Dendritic cell treated with granulocyte-macrophage colony-stimulating factor and Interleukin-4, amounts not matched to agents 40 ng/mL and 50 ng/mL, for 4 days (primary cell): ENCODE measurements around the gene HLX.

Experiments used
- H3K27ac Mint-ChIP-seq: one replicate; pipeline ENCODE4 v1.8.0; 2022; ENCODE audit warnings: mild to moderate bottlenecking, mixed read lengths
- H3K27me3 Mint-ChIP-seq: one replicate; pipeline ENCODE4 v1.8.0; 2022; ENCODE audit warnings: mild to moderate bottlenecking, mixed read lengths
- H3K36me3 Mint-ChIP-seq: one replicate; pipeline ENCODE4 v1.8.0; 2022; ENCODE audit warnings: low read depth, mixed read lengths
- H3K4me1 Mint-ChIP-seq: one replicate; pipeline ENCODE4 v1.8.0; 2022; ENCODE audit warnings: low read depth, mixed read lengths
- H3K4me3 Mint-ChIP-seq: one replicate; pipeline ENCODE4 v1.8.0; 2022; ENCODE audit warnings: mild to moderate bottlenecking, moderate library complexity, mixed read lengths
- H3K9me3 Mint-ChIP-seq: one replicate; pipeline ENCODE4 v1.8.0; 2022; ENCODE audit warnings: mixed read lengths
- intact Hi-C: fragments of 100-400 bp; cut with micrococcal nuclease; formaldehyde crosslinking; loops from one replicate; pipeline ENCODE4 v1.15.0; 2022

HLX gene, protein sequence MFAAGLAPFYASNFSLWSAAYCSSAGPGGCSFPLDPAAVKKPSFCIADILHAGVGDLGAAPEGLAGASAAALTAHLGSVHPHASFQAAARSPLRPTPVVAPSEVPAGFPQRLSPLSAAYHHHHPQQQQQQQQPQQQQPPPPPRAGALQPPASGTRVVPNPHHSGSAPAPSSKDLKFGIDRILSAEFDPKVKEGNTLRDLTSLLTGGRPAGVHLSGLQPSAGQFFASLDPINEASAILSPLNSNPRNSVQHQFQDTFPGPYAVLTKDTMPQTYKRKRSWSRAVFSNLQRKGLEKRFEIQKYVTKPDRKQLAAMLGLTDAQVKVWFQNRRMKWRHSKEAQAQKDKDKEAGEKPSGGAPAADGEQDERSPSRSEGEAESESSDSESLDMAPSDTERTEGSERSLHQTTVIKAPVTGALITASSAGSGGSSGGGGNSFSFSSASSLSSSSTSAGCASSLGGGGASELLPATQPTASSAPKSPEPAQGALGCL

DNA sequence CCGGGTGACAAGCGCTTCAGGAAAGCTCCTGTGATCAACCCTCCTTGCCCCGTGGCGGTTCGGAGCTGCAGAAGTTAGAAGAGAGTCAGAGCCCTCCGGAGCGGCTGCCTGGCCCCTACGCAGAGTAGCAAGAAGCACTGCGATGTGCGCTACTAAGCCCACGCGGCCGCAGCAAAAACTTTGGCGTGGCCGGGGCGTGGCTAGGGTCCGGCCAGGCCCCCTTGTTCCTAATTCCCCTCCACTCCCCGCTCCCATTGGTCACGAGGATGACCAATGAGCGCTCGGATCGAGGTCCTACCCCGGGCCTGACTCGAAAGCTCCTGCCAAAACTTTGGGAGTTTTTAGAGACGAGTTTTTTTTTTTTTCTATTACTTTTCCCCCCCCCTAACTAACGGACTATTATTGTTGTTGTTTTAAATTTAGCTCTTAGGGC, at the start of gene HLX:
Gene HLX (plus strand): TSS at position 368 of the 433 bp plus-strand sequence. CDS start 415 bp downstream, outside the sequence.
- H3K27me3 Mint-ChIP-seq, result peaks cover 13% of the 10 kb centered on the region
- no peaks in the 10 kb centered on the region for H3K9me3 Mint-ChIP-seq
- H3K36me3 Mint-ChIP-seq, result peaks cover 69% of the 10 kb centered on the region
- peak within 1 kb of the TSS; percentile 100 for H3K27ac Mint-ChIP-seq
- intact Hi-C loops, result loop anchor here (2.0 to 5.0 kb wide), 3 partner anchors 168 to 293 kb away; no protein-coding TSS in a partner anchor
- peaks cover 79% of the 10 kb centered on the region for H3K4me1 Mint-ChIP-seq
- peak within 1 kb of the TSS; percentile 99 for H3K4me3 Mint-ChIP-seq

DNA sequence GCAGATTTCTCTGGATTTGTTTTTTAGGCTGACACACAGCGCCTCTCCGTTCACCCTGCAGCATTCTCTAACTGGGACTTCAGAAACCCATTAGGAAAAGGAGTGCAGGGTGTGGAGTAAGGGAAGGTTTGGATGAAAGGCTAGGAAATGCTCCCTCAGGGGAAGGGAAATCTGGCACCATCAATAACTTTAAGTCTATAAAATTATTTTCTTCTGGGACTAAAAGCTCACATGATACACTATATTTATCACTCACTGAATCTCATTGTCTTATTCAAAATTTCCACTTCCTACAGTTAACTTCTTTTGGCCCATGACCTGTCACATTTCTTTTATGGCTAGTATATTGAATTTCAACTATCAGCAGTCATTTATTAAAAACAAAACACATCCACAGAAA, 45.8 kb upstream of the HLX start:
- H3K4me1 Mint-ChIP-seq, result no peaks in the 10 kb centered on the region
- no peaks in the 10 kb centered on the region for H3K27me3 Mint-ChIP-seq
- H3K4me3 Mint-ChIP-seq, result no peak overlapping the region
- H3K9me3 Mint-ChIP-seq, result no peaks in the 10 kb centered on the region
- no peak overlapping the region for H3K27ac Mint-ChIP-seq
- intact Hi-C loops, result no loop called here
- H3K36me3 Mint-ChIP-seq, result no peaks in the 10 kb centered on the region

DNA sequence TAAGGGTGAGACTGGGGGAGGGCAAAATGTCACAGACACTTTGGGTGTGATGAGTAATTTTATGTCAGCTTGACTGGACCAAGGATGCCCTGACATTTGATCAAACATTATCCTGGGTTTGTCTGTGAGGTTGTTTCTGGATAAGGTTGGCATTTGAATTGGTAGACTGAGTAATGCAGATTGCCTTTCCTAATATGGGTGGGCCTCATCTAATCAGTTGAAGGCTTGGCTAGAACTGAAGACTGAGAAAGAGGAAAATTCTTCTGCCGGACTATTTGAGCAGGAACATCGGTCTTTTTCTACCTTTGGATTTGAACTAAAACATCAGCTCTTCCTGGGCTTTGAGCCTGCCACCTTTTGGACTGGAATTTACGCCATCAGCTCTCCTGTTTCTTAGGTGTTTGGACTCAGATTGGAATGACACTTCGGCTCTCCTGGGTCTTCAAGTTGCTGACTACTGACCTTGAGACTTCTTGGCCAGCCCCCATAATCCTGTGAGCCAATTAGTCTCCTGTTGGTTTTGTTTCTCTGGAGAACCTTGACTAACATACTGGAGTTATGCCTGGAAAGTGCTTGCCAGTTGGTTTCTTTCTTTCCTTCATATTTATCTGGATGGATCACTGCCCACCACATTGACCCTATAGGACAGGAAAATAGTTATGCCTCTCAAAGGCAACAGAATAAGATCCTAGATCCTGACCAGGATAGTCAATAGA, 44.9 kb upstream of the HLX start:
- H3K4me1 Mint-ChIP-seq, result no peaks in the 10 kb centered on the region
- H3K27me3 Mint-ChIP-seq, result no peaks in the 10 kb centered on the region
- intact Hi-C loops, result no loop called here
- no peaks in the 10 kb centered on the region for H3K36me3 Mint-ChIP-seq
- H3K27ac Mint-ChIP-seq, result no peak overlapping the region
- H3K4me3 Mint-ChIP-seq, result no peak overlapping the region
- no peaks in the 10 kb centered on the region for H3K9me3 Mint-ChIP-seq

DNA sequence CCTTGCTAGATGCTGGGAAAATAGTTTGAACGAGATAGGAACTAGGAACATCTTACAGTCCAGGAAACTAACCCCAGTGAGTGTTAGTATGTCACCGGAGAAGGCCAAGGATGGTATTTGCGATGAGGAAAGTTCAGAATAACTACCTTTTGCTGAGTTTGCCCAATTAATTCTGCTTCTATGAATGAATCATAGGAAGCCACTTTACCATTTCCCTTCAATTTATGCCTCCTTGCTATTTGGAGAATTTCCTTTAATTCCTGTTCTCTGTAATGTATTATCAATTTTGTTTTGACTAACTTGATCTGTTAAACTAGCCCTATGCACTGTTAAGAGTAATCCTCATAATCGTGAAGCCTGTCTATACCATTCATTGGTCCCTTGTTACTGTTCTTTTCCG, 40.7 kb upstream of the HLX start:
- Mint-ChIP-seq H3K9me3 (no peaks in the 10 kb centered on the region), H3K27me3 (no peaks in the 10 kb centered on the region), H3K4me1 (no peaks in the 10 kb centered on the region), H3K4me3 (no peak overlapping the region), H3K27ac (no peak overlapping the region), H3K36me3 (no peaks in the 10 kb centered on the region)
- intact Hi-C loops, result no loop called here

DNA sequence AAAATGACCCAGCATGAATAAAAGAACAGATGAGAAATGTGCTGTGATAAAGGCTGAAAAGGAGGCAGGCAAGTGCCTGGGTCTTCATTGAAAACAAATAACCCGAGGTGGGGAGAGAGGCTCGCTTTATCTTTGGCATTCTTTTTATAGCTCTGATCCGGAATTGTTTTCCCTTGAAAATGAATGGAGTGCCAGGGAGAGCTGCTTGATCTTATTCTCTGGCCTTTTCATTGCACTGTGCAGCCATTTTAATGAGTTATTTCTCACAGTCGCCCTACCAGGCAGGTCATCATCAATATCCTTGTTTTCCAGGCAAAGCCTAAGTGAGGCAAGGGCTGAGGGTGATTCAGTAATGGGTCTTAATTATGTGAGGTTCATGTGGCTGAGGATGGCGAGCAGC, 39.8 kb upstream of the HLX start:
- H3K9me3 Mint-ChIP-seq, result no peaks in the 10 kb centered on the region
- H3K36me3 Mint-ChIP-seq, result no peaks in the 10 kb centered on the region
- H3K4me1 Mint-ChIP-seq, result no peaks in the 10 kb centered on the region
- intact Hi-C loops, result no loop called here
- H3K4me3 Mint-ChIP-seq, result no peak overlapping the region
- H3K27me3 Mint-ChIP-seq, result no peaks in the 10 kb centered on the region
- H3K27ac Mint-ChIP-seq, result no peak overlapping the region

DNA sequence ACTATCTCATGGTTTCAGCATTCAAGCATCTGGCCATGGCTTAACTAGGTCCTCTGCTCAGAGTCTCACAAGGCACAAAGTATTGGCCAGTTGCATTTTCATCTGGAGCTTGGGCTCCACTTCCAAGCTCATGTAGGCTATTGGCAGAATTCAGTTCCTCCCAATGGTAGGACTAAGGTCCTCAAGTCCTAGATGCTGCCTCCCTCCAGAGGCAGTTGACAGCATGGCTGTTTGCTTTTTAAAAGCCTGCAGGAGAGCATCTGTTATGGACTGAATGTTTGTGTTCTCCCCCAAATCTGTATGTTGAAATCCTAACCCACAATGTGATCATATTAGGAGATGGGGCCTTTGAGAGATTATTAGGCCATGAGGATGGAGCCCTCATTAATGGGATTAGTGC, 38.0 kb upstream of the HLX start:
- no peaks in the 10 kb centered on the region for H3K36me3 Mint-ChIP-seq
- no peak overlapping the region for H3K27ac Mint-ChIP-seq
- no peaks in the 10 kb centered on the region for H3K9me3 Mint-ChIP-seq
- H3K4me3 Mint-ChIP-seq, result no peak overlapping the region
- H3K27me3 Mint-ChIP-seq, result no peaks in the 10 kb centered on the region
- no peaks in the 10 kb centered on the region for H3K4me1 Mint-ChIP-seq
- intact Hi-C loops, result no loop called here

DNA sequence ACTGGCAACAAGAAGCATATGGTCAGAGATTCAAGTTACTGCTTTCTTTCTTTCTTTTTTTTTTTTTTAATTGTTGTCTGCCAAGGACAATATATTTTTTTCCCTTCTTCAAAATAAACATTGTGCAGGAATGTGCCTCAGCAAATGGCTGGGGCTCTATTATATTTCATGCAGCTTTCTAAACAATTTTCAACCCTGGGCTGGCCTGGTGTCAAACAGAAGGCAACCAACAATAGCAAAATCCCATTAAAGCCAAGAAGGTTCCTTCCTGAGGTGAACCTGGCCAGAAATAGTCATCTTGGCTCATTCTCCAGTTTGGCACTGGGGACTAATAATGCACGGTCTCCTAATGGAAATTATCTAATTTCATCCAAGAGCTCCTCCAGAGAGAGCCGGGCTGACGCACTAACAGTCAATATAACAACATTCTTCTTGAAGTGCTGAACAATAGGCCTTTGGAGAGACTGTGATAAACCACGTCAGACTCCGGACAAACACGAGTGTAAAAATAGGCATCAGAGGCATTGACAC, 35.7 kb upstream of the HLX start:
- intact Hi-C loops, result no loop called here
- Mint-ChIP-seq H3K4me1 (no peaks in the 10 kb centered on the region), H3K4me3 (no peak overlapping the region), H3K36me3 (no peaks in the 10 kb centered on the region), H3K27me3 (no peaks in the 10 kb centered on the region), H3K9me3 (no peaks in the 10 kb centered on the region), H3K27ac (no peak overlapping the region)

DNA sequence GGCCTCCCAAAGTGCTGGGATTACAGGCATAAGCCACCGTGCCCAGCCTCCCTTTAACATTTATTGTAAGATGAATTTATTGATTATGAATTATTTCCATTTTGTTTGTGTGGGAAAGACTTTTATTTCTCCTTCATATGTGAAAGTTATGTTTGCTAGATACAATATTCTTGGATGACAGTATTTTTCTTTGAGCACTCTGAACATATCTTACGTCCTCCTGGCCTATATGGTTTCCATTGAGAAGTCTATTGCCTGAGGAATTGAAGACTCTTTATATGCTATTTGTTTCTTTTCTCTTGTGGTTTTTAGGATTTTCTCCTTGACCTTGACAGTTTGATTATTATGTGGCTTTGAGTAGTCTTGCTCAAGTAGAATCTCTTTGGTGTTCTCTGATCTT, 26.8 kb upstream of the HLX start:
- H3K4me3 Mint-ChIP-seq, result no peak overlapping the region
- no peak overlapping the region for H3K27ac Mint-ChIP-seq
- H3K9me3 Mint-ChIP-seq, result peaks cover 64% of the 10 kb centered on the region
- H3K4me1 Mint-ChIP-seq, result no peaks in the 10 kb centered on the region
- H3K36me3 Mint-ChIP-seq, result peaks cover 6% of the 10 kb centered on the region
- H3K27me3 Mint-ChIP-seq, result no peaks in the 10 kb centered on the region
- intact Hi-C loops, result no loop called here

DNA sequence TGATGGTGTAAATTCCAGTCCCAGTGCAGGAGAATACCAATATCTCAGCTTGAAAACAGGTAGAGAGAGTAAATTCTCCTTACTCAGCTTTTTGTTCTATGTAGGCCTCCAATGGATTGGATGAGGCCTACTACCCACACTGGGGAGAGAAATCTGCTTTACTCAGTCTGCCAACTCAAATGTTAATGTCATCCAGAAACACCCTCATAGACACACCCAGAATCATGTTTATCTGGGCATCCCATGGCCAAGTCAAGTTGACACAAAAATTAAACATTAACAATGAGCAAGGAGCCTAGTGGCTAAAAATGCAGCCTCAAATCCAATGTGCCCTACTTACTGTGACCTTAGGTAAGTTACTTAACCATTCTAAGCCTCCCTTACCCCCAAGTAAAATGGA, 6.9 kb upstream of the HLX start:
- Mint-ChIP-seq H3K9me3 (peaks cover 5% of the 10 kb centered on the region), H3K36me3 (peaks cover 7% of the 10 kb centered on the region), H3K4me1 (peaks cover 28% of the 10 kb centered on the region), H3K27me3 (peaks cover 5% of the 10 kb centered on the region), H3K4me3 (no peak overlapping the region), H3K27ac (no peak overlapping the region)
- intact Hi-C loops, result loop anchor here (2.0 kb wide), 1 partner anchor 563 kb away; no protein-coding TSS in a partner anchor

DNA sequence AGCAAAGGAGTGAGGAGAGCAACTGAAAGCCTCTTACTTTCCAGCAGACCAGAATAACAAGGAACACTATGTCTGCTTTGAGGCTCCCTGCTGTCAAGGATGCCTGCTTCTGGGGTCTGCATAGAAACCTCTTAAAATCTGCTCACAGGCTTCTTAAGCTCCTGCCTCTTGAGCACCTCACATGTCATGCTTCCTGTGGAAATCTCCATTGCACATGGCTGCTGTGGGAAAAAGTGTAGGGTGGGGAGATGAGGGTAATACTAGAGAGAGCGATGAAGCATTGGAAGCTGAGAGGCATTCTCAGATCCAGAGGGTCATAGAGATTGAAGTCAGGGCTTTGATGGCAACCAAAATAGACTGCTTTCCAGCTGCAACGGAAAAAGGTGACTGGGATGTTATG, 6.2 kb upstream of the HLX start:
- Mint-ChIP-seq H3K9me3 (no peaks in the 10 kb centered on the region), H3K27ac (no peak overlapping the region), H3K4me1 (peaks cover 36% of the 10 kb centered on the region), H3K36me3 (peaks cover 13% of the 10 kb centered on the region), H3K4me3 (no peak overlapping the region), H3K27me3 (peaks cover 5% of the 10 kb centered on the region)
- intact Hi-C loops, result loop anchor here (2.0 kb wide), 1 partner anchor 562 kb away; no protein-coding TSS in a partner anchor

DNA sequence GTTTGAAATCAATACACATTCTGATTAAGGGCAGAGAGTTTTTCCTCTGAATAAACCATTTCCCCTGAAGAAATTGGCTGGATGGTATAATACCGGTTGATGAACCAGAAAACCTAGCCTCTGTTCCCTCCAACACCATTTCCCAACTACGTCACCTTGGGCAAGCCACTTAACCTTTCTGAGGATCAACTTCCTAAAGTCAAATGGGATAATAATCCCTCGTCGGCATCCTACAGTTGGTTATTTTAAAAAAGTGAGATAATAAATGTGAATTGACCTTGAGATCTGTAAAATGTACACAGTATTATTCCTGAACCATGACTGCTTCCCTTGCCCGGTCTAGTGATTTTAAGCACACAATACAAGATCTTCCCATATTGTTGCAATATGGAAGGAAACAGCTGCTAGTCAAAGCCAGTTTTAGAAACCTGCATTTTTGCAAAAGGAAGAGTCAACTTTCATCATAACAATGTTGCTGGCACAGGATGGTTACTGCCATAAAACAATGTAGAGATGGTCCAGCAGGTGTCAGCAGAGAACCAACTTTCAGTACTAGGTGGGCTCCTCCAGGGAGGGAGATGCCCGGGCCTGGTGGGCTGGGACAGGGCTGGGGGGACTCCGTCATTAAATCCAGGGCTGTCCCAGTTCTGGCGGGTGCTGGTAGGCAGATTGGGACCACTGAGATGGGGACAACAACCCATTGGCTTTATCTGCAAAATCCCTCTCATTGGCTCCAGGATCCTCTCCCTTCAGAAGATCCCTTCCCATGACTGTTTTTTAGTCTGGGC, 5.2 kb upstream of the HLX start:
- intact Hi-C loops, result loop anchor here (2.0 kb wide), 2 partner anchors 329 to 561 kb away; no protein-coding TSS in a partner anchor
- Mint-ChIP-seq H3K27me3 (peaks cover 5% of the 10 kb centered on the region), H3K9me3 (no peaks in the 10 kb centered on the region), H3K4me3 (no peak overlapping the region), H3K4me1 (peaks cover 45% of the 10 kb centered on the region), H3K27ac (peak overlapping the region; percentile 56), H3K36me3 (peaks cover 21% of the 10 kb centered on the region)

DNA sequence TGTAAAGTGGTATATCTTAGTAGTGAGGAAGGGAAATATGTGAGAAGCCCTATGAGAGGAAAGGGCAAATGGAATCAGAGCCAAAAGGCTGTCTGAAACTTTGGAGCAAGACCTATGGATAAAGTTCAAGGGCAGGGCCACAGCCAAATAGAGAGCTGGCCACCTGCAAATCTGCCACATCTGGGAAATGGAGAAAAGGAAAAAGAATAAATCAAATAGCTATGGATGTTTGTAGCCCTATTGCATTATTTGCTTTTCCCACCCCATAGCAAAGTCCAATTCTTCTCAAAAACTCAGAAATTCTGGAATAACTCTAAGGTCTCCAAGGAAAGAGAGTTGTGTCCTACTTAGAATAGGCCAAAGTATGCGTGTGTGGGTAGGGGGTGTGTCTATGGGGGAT, 4.0 kb upstream of the HLX start:
- no peaks in the 10 kb centered on the region for H3K9me3 Mint-ChIP-seq
- peak overlapping the region; percentile 56 for H3K27ac Mint-ChIP-seq
- H3K4me1 Mint-ChIP-seq, result peaks cover 45% of the 10 kb centered on the region
- H3K4me3 Mint-ChIP-seq, result no peak overlapping the region
- intact Hi-C loops, result loop anchor here (2.0 to 5.0 kb wide), 2 partner anchors 297 to 328 kb away; no protein-coding TSS in a partner anchor
- H3K36me3 Mint-ChIP-seq, result peaks cover 31% of the 10 kb centered on the region
- H3K27me3 Mint-ChIP-seq, result peaks cover 5% of the 10 kb centered on the region
